Thyroid gland (tissue), 4 donors: Measurements from ENCODE around the gene ESYT2.

Source experiments
- CTCF ChIP-seq, 6 experiments: fragments of 200-600 bp in 3 of 6; fragments of 450-650 bp in 3 of 6; sonication (generic) in 3 of 6; IDR thresholded peaks; one replicate each; pipeline ENCODE4 v1.5.1; 2016 to 2019; ENCODE audit warnings: antibody characterized with exemption in 6 of 6, mild to moderate bottlenecking in 2 of 6, inconsistent platforms in 1 of 6, moderate library complexity in 1 of 6
- POLR2A ChIP-seq, 2 donors: fragments of 450-650 bp; IDR thresholded peaks; one replicate each; pipeline ENCODE4 v1.6.1; 2017; ENCODE audit warnings: antibody characterized with exemption in 2 of 2, mild to moderate bottlenecking in 2 of 2, moderate library complexity in 1 of 2

GRCh38 chr7:158786898-158787297, 42.4 kb downstream of the ESYT2 start:
- TF ChIP-seq CTCF (IDR thresholded peaks at IDR 0.05) (no peak), POLR2A (IDR thresholded peaks at IDR 0.05) (no peak)
